PFSK-1 (cell line): ENCODE data around the gene CAMKMT.

Experiments used
- POLR2AphosphoS5 ChIP-seq: IDR thresholded peaks from 2 replicates; pipeline ENCODE4 v1.6.1; 2012; ENCODE audit warnings: low read depth, mild to moderate bottlenecking, control low read depth, low read length, moderate library complexity
- TAF1 ChIP-seq: IDR thresholded peaks from 2 replicates; pipeline ENCODE4 v1.6.1; 2012; ENCODE audit warnings: low read length, control low read depth, borderline replicate concordance; ENCODE audit not compliant: insufficient read depth

DNA sequence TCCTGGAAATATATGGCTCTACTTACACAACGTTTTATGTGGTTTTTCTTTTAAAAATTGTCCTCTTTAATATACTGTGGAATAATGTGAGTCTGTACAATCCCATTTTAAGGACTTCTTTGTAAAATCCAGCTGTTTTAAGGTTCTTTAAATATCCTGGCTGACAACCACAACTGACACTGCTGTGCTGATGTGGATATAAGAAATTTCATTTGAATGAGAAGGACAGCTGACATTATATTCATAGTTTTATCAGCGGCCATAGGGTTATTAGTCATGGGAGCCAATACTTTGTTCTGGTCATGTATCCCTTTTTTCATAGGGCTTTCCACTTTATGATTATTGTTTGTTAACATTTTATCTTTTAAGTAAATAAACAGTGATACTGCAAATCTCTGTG is 169.5 kb downstream of the CAMKMT start:
- TF ChIP-seq POLR2AphosphoS5 (no peak), TAF1 (no peak)
